ENCODE measurements around the gene RYK.
"Not testable (repeated sequence)": the region's sequence is repeated elsewhere in the genome, so short reads cannot be mapped to it uniquely, and the experiment has no call there.

Gene RYK

DNA sequence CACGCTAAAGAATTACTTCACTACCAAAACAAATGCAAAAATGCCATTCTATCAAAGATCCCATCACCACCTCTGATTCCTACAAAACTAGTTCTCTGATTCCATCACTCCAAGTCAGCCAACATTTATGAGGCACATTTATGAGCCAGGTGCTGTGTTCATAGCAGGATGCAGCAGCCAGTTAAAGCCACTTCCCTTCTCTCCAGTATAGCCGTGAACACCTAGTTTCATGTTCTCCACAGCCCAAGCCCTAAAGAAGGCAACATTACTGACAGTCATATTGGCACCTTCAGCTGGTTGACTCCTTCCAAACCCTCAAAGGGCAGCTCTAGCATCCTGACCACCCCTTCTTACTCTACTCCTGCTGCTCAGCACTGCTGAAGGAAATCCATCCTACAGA lies 36.4 kb downstream of the RYK start:
- DNase-seq, result no peak

DNA sequence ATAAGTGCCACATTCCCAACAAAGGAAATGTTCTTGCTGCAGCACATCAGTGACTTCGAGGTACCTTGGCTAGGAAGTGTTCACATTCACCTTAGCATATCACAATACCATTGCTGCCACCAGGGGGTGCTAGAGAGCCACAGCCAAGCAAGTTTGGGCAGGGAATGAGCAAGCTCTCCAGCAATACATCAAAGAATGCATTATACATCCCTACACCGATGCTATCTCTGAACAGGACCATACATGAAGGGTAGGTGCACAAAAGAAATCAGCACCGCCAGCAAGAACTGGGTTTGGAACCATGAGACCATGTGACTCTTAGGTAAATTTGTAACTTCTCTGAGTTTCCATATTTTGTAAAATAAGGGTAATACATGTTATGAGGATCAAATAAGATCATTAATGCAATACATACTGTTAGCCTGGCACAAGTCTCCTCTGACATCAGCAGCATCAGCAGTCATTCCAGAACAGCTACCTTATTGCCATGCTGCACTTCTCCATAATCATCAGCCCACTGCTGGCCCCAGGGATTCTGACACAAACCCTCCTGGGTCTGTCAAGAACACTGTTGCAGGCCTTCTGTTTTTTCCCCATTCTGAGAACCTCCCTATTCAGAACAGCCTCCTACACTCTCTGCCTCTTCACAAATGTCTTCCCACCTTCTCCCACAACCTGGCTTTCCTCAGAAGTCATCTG lies 37.5 kb downstream of the RYK start:
- DNase-seq, result peak; percentile 69

DNA sequence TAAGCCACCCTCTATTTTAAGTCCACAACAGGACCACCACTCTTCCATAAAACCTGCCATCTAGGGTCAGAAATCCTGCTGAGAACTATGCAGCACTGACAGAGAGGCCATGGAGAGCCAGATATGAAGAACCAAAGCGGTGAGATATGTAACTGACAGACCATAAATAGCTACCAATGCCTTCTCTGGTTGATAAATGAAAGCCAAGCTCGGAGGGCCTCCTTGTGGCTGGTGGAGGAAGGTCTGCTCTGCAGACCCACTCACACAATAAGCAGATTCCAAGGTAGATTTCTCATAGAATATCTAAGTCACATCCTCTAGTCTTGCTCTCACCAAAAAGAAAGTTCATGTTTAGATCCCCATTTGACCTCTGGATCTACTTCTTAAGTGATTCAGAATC lies 38.9 kb downstream of the RYK start:
- DNase-seq, result peak; percentile 67

DNA sequence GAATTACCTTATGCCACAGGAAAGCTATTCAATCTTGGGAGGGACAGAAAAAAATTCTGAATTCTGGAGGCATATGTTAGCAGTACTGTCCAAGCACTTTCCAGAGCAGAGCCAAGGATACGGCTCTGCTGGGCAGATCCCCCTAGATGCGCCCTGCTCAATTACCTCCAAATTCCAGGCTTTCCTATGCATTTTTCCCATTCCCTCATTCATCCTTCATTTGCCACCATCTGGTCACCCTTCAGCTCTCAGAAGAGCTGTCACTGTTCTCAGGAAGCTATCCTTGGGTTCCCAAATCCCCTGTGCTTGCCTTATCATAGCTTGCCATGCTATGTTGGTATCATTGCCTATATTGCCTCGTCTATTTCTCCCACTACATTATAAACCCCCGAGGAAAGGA lies 45.2 kb downstream of the RYK start:
- DNase-seq, result no peak

DNA sequence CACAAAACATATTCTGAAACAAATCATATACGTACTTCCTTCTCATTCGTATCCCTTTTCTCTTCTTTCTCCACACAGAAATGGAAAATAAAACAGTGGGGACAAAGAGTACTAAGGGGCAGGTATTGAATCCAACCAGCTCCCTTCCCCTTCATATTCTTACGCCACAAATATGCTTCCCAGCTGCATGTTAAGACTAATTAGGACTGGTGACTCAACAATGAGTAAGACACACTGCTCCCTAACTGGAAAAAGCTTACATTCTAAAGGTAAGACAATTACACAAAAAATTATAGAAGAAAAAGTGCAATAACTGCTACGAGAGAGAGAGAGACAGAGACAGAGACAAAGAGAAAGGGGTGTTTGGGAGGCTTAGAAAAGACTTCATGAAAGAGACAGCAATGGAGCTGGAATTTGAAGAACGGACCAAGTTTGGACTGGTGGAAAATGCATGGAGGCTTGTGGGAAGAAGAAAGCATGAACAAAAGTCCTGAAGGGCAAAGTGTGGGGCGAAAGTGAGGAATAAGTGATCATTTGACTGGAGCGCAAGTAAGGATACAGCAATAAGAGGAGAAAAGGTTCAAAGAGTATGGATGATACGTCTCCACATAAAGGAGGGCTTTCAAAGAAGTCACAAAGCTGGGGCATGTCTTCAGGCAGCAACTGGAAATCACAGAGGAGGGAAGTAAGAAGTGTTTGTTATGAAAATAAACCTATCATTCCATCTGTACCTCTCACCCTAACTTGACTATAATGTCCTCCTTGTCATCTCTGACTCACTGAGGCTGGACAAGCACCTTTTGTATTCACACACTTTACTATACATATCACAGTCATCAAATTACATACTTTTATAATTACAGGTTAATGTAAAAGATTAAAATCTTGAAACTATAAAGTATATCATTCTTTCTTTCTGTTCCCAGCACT lies 49.2 kb downstream of the RYK start:
- peak; percentile 81 for DNase-seq

DNA sequence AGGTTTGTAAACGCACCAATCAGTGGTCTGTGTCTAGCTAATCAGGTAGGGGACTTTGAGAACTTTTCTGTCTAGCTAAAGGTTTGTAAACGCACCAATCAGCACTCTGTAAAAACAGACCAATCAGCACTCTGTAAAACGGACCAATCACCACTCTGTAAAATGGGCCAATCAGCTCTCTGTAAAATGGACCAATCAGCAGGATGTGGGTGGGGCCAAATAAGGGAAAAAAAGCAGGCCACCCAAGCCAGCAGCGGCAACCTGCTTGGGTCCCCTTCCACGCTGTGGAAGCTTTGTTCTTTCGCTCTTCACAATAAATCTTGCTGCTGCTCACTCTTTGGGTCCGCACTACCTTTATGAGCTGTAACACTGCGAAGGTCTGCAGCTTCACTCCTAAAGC lies 50.8 kb downstream of the RYK start:
- not testable (repeated sequence) for DNase-seq

DNA sequence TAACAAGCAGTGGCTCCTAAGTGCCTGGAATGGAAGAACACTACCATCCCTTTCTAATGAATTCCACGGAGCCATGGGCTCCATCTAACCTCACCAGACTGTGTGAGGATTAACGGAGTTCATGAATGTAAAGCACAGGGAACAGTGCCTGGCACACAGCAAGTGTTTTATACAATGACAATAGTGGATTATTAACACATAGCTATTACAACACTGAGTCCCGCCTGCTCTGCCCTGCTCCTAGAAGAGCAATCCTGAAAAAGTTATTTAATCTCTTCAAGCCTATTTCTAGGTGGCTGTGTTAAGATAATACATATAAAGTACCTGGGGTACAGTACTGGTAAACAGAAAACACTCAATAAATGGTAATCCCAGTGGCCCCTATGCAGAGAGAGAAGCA lies 51.4 kb downstream of the RYK start:
- DNase-seq, result no peak

DNA sequence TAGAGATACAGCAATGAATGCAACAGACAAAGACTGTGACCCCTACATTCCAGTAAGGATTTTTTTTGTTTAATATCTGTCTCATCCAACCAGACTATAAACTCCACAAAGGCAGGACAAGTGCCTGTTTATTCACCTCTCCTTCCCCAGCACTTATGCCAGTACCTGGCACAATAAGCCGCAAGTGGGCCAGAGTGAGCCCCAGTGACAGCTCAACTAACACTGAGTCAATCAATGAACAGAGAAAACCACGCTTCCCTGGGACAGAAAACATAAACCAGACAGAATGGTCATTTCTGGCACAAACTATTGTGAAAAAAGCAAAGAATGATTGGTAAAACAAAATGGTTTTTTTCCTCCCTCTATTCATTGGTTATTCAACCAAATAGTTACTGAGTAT lies 52.2 kb downstream of the RYK start:
- no peak for DNase-seq

DNA sequence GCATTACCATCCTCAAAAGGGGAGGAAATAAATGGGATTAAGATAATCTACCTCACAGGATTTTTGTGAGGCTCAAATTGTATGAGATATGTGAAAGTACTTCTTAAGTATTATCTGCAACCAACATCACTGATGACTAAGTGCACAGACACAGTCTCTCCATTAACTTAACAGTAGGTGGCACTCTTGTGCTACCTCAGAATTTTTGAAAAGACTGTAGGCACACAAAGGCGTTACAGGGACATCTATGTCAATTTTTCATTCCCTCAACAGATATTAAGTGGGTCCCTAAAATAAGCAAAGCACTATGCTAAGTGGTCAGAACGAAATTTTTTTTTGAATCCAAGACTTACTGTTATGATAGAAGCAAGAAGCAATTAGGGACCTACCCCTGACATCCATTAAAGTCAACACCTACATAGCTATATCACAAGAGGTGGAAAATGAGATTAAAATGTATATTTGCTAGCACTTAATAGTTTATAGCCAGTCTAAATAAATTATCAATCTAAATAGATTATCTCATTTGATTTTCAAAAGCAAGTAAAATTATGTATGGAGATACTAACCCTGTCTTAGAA lies 52.9 kb downstream of the RYK start:
- peak; percentile 75 for DNase-seq

DNA sequence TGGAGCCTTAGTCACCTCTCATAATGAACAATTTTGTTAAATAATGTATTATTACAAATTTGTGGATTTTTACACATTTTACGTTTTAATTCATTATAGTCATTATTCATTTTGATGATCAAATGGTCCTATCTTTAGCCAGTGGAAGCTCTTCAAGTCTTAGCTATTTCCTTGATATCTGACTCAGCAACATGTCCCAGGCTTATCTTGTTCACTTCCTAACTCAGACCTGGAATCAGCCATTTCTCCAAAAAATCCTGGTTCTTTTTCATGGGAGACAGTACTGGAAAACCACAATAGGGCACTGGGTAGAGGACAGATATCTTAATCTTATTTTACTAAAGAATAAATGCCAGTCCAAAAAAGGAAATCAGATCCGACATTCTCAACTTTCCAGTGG lies 56.4 kb downstream of the RYK start:
- DNase-seq, result no peak

DNA sequence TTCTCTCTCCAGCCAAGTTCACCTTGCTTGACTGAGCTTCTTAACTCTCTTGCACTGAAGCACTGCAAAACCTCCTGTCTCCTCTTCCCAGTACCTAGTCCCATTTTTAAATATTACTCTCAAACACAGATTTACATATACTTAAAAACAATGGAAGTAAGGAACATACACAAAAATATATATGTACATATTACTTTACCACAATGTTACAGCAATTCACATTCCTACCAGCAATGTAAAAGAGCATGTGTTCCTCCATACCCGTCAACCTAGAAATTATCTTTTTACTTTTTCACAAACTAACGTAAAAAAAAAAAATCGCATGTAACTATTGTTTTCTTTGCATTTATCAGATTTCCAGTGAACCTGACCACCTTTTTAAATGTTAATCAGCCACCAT lies 60.4 kb downstream of the RYK start:
- no peak for DNase-seq

DNA sequence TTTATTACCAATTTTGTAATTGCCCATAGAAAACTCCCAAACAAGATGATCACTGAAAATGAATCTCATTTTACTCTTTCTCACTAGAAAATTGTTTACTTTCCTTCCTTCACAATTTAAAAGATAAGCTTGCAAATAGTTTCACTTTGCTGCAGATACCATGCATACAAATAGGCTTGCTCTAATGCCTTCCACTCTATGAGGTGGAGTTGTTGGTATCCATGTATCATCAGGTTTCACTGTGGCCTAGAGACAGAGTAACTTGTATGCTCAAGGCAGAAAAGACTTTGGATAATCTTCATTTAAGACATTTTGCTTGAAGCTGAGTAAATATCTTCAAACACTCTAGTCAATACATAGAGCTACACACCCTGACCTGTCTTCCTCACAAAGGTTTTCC lies 60.8 kb downstream of the RYK start:
- DNase-seq, result no peak

DNA sequence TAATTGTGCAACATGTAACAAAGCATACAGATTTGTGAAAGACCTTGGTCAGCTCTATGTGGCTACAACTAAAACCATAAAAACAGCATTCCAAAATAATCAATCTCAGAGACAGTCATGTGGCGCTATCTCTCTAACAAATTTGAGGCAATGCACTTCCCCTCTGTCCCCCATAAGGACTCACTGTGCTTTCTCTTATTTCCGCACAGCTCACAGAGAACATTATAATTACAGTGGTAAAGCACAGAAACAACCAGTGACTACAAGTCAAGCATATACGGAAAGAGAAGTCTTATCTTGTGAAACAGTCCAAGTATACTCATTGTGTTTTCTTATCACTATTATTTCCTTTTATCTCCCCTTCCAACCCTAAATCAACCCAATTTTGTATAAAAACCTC lies 64.3 kb downstream of the RYK start:
- DNase-seq, result no peak

DNA sequence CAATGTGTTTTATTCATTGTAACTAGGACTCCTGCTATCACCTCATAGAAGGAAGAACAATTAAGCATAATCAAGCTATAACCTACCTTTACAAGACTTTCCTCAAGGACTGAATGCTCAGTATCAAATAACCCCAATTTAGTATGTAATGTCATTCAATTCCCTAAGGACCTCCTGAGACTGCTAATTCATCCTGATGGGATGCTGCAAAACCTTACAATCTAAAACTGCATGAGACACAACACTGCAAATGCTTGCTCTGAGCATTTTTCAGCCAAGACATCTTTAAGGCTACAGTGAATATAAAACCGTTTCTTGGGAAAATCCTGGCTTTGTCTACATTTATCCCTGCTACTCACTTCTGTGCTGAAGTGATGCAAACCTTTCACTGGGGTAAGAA lies 69.9 kb downstream of the RYK start:
- no peak for DNase-seq

DNA sequence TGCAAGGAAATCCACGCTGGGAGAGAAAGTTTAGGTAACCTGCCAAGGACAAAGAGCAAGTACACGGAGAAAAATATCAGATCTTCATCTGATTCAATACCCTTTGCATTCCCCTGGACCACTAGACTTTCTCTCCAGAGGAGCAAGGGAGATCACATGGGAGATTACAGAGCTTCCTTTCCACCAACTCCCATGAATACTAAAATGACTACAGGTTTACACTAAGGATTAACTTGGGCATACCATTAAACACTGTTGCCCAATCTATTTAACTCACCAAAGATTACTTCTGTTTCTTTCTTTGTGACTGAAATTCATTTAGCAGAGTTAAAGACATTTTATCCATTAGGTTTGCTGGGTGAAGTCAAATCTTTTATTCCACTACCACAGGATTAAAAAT lies 71.2 kb downstream of the RYK start:
- no peak for DNase-seq

DNA sequence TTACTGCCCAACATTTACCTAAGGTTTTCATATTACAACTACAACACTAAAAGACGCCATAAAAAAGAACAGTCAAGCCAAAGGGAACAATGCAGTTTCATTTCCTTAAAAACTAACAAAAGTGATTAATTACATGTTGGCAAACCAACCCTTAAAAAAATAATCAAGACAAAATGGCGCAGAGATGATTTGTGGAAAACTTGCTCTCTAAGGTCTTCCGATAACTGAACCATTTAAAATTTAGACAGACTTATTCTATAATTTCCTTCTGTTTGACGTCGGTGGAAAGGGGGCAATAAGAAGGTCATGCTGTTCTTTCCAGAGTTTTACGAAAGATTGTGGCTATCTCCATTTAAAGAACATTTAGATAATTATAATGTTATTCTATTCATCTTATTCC lies 87.6 kb downstream of the RYK start:
- no peak for DNase-seq

DNA sequence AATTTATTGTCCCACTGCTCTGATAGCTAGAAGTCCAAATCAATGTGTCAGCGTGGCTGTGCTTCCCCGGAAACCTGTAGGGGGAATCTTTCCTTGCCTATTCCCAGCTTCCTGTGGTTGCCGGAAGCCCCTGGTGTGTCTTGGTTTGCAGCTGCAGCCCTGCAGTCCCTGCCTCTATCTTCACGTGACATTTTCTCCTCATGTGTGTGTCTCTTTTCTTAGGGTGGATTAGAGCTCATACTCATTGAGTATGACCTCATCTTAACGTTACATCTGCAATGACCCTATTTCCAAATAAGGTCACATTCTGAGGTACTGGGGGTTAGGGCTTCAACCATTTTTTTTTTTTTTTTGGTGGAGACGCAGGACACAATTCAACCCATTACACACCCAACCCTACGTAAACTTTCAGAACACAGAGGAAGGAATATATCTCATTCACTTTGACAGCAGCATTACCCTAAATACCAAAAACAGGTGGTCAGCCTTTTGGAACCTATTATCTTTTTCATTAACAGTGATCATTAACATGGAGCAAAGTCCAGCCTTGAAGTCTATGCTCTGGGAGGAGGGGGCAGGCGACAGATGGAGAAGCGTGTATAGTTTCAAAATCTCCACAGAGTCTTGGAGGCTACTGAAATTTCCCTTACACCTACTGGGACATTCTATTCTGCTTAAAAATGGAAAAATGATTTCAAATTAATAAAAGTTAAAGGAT lies 88.6 kb downstream of the RYK start:
- peak; percentile 14 for DNase-seq

DNA sequence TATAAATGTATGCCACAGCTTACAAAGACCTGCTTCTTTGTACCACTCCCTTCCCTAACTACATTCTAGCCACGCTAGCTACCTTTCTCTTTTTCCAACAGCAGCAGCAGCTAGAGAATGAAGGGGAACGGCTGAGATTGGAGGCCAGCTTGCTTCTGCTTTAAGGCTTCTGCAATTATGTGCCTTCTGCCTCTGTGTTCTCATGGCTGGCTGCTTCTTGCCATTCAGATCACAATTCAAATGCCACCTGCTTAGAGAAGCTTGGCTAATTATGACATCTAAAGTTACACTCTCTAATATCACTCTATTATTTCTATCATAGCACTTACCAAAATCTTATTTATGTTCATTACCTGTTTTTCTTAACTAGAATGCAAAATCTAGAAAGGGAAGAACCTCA lies 95.2 kb downstream of the RYK start:
- no peak for DNase-seq

DNA sequence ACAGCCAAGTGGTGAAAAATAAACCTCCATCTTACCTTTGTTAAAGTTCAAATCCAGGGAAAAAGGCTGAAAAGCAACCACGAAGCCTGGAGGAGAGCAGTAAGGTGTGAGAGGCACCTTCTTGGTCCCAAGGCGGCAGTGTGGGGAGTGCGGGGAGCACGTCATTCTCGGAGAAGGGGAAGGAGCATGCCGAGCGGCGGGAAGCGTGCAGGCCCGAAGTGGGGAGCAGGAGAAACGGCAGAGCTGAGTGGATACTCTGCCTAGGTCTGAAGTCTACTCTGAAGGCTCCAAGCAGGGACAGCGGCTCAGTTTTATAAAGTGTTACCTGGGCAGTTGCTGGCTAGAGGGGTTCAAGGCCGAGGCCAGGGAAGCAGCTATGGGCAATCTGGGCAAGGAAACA lies 96.9 kb downstream of the RYK start:
- no peak for DNase-seq

DNA sequence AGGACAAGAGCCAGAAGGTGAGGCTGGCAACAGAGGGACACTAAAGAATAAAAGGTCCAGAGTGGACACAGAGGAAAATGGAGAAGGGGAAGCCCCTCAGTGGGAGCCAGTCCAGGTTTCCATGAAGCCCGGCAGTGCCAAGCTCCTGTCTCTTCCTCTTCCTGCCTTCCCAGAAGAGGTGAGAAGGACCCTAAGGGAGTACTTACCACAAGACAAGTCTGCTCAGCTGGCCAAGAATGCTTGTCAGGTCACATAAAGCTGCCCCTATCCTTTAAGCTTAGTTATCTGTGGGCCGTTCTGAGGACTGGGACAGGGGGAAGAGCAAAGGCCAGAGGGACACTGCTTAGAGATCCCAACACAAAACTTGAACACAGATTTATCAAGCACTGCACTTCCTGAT lies 100.2 kb downstream of the RYK start:
- no peak for DNase-seq

DNA sequence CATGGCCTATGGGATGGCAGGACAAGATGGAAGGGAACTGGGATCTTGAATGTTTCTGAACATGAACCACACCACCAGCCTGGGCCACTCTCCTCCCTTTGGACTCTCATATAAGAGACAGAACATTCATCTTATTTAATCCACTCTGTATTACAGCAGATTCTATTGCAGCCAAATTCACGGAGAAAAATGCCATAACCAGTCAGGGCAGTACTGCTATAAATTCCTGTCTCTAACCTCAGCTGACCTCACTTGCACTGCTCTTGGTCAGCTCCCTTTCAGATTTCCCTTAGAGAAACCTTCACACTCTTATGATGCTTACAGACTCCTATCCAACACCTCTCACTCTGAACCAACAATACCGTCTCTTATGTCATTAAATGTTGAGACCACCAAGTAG lies 101.4 kb downstream of the RYK start:
- DNase-seq, result no peak

DNA sequence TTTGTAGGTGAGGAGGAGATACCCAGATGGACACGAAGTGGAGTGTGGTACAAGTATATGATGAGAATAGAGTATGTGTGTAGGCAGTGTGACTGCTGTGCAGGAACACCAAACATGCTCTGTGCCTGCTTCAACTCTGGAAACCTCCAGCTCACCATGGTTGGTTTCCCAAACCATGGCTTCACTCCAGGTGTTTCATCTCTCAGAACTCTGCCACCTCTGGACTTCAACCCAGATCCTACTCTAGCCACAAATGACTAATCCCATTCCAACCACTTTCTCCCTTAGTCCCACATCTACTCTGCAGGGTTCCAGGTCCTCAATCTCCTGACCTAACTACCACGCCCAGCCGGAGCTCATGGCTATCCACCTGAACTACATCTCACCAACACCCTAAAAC lies 102.1 kb downstream of the RYK start:
- no peak for DNase-seq

DNA sequence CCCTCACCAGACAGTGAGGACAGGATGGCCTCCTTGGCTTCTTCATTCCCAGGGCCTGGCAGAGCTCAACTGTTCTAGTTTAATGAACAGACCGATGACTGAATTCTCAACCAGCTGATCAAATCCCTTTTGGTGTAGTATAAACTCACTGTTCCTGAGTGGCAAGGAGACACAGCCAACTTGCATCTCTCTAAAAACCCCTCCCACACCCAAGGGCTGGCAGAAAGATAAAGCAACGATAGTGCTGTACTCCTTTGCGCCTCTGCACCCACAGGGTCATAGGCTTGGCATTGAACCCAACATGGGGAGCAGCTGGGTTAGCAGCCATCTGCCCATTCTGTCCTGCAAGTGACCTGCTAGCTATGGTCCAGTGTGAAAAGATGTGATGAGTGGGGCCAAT lies 103.2 kb downstream of the RYK start:
- no peak for DNase-seq

Measured in fibroblast of skin of back (primary cell).